Mucosa of descending colon (tissue), 3 donors: ENCODE results near the gene AP1G2. TPM values are rescaled to one million over a fixed set of nuclear protein-coding genes. Genes with fewer than 3 reads are reported as not detected.

Experiments
- ATAC-seq: fragments of 200-7000 bp; cut with Tn5 transposase; one replicate; pipeline ENCODE4 v1.9.1; 2020; ENCODE audit warnings: mild to moderate bottlenecking, moderate library complexity
- DNase-seq, 3 donors: peaks; one replicate each; pipeline ENCODE4 v3.0.0-alpha.2; 2020
- H3K36me3 ChIP-seq: fragments of 200-600 bp; one replicate; pipeline ENCODE4 v1.8.0; 2021; ENCODE audit warnings: low read depth, mild to moderate bottlenecking
- H3K4me1 ChIP-seq: fragments of 200-600 bp; one replicate; pipeline ENCODE4 v1.8.0; 2021; ENCODE audit warnings: low read depth, mild to moderate bottlenecking
- H3K4me3 ChIP-seq: fragments of 200-600 bp; one replicate; pipeline ENCODE4 v1.8.0; 2021; ENCODE audit warnings: mild to moderate bottlenecking
- H3K9me3 ChIP-seq: fragments of 200-600 bp; one replicate; pipeline ENCODE4 v1.8.0; 2021; ENCODE audit warnings: mild to moderate bottlenecking
- CTCF ChIP-seq: fragments of 200-600 bp; IDR thresholded peaks from one replicate; pipeline ENCODE4 v1.8.0; 2022; ENCODE audit warnings: antibody characterized with exemption, mild to moderate bottlenecking
- intact Hi-C, 2 donors: fragments of 100-400 bp; cut with DNase I in 1 of 2; cut with micrococcal nuclease in 1 of 2; formaldehyde crosslinking; loops; one replicate each; pipeline versions ENCODE4 v1.11.0 to v1.11.1; 2022; cut with DNase I, micrococcal nuclease
- total RNA-seq, 3 donors: library from RNA; stranded (reverse); fragmentation: NEBNext Ultra II Directional in 2 of 3; extraction: Animal tissue kit (Norgen Biotek cat#: 25700) in 2 of 3; gene quantifications; one replicate each; pipeline versions ENCODE4 v1.2.1 to v1.2.4, GENCODE V29; 2021 to 2023
- donor health status: DM: no; HTN: no; CAD: no; lungs with moderate emphysema.
- donor health status: DM: no; HTN: no; CAD: no.
- donor health status: DM: no; HTN: yes; CAD: no.

AP1G2 gene
- total RNA-seq, 3 donors from 2014 or later, result 95.4 to 271 (median 122) TPM

- DNase-seq (no peak), ATAC-seq (no peak)
- Histone ChIP-seq H3K4me3 (no peak overlapping the region), H3K9me3 (no peaks in the 10 kb centered on the region), H3K4me1 (no peaks in the 10 kb centered on the region), H3K36me3 (no peaks in the 10 kb centered on the region)
- intact Hi-C loops, result no loop called here
- TF ChIP-seq CTCF, result no peak
These were observed 45.6 kb downstream of the AP1G2 start for GRCh38 chr14:23521785-23522640.

GRCh38 chr14:23520899-23521533, 46.6 kb downstream of the AP1G2 start:
- Histone ChIP-seq H3K36me3 (no peaks in the 10 kb centered on the region), H3K4me3 (no peak overlapping the region), H3K9me3 (no peaks in the 10 kb centered on the region), H3K4me1 (no peaks in the 10 kb centered on the region)
- ATAC-seq (no peak), DNase-seq (no peak)
- intact Hi-C loops, result no loop called here
- TF ChIP-seq CTCF, result no peak

GRCh38 chr14:23518709-23519108, 48.9 kb downstream of the AP1G2 start:
- no peaks in the 10 kb centered on the region for H3K4me1 ChIP-seq
- no peak for TF ChIP-seq CTCF
- ATAC-seq, result no peak
- intact Hi-C loops, result no loop called here
- DNase-seq, result no peak
- H3K4me3 ChIP-seq, result no peak overlapping the region
- H3K9me3 ChIP-seq, result no peaks in the 10 kb centered on the region
- H3K36me3 ChIP-seq, result no peaks in the 10 kb centered on the region

- Histone ChIP-seq H3K4me1 (no peaks in the 10 kb centered on the region), H3K4me3 (no peak overlapping the region), H3K9me3 (no peaks in the 10 kb centered on the region), H3K36me3 (no peaks in the 10 kb centered on the region)
- intact Hi-C loops, result no loop called here
- TF ChIP-seq CTCF, result no peak
- ATAC-seq, result no peak
- no peak for DNase-seq
These were observed 49.8 kb downstream of the AP1G2 start for GRCh38 chr14:23517650-23518326.

- DNase-seq (no peak), ATAC-seq (no peak)
- Histone ChIP-seq H3K4me1 (no peaks in the 10 kb centered on the region), H3K36me3 (no peaks in the 10 kb centered on the region), H3K4me3 (no peak overlapping the region), H3K9me3 (no peaks in the 10 kb centered on the region)
- TF ChIP-seq CTCF, result no peak
- intact Hi-C loops, result no loop called here
These were observed 53.0 kb downstream of the AP1G2 start for GRCh38 chr14:23514644-23514957.
